GM12878 (cell line): ENCODE results near the gene TMOD3. TPM values are rescaled to one million over a fixed set of nuclear protein-coding genes. Genes with fewer than 3 reads are reported as not detected.

ENCODE experiments used
- ATAC-seq: fragments of 200-7000 bp; cut with Tn5 transposase; 3 replicates; pipeline ENCODE4 v1.9.1; 2020; ENCODE audit warnings: mild to moderate bottlenecking, moderate library complexity
- BruUV-seq: library from RNA; stranded (reverse); fragments of 400-500 nt; replicated peaks from 2 replicates; lab custom pipeline; 2021; lab: Mats Ljungman, UMichigan
- CTCF ChIA-PET: fragments of 300-600 bp; sonication (Branson Sonifier 250); formaldehyde crosslinking; extraction: SDS; loops from one replicate; lab custom pipeline; 2021; ENCODE audit warnings: inconsistent platforms; lab: Yijun Ruan, JAX
- POLR2A ChIA-PET: fragments of 350-600 bp; formaldehyde crosslinking; extraction: SDS; loops from one replicate; lab custom pipeline; 2021; ENCODE audit warnings: inconsistent platforms; lab: Charles Lee
- RAD21 ChIA-PET: fragments of 300-600 bp; sonication (Branson Sonifier 250); formaldehyde crosslinking; loops from one replicate; lab custom pipeline; 2023; ENCODE audit warnings: antibody characterized with exemption; ENCODE audit not compliant: unreplicated experiment; lab: Charles Lee
- SMC1A ChIA-PET: fragments of 300-600 bp; sonication (Branson Sonifier 250); formaldehyde crosslinking; loops from one replicate; lab custom pipeline; 2023; ENCODE audit not compliant: unreplicated experiment, uncharacterized antibody; lab: Charles Lee
- DNase-seq: peaks from one replicate; pipeline ENCODE4 v3.0.0-alpha.2; 2011; ENCODE audit warnings: low read depth, low spot score
- FAIRE-seq: peaks from 3 replicates; lab custom pipeline; 2011; peaks lifted over from hg19 to GRCh38; lab: Jason Lieb, UNC
- H2AFZ ChIP-seq: 2 replicates; pipeline ENCODE4 v1.6.0; 2011; ENCODE audit warnings: low read depth, low read length, control low read depth; ENCODE audit not compliant: control insufficient read depth
- H3K27ac ChIP-seq: 2 replicates; pipeline ENCODE4 v1.5.1; 2011; ENCODE audit warnings: control low read depth; ENCODE audit not compliant: control insufficient read depth, insufficient read depth
- H3K27me3 ChIP-seq, 2 experiments: replicated peaks in 1 of 2; 2 replicates each; pipeline versions ENCODE4 v1.6.0 to v1.6.1; 2011; ENCODE audit warnings: low read length in 1 of 2; ENCODE audit not compliant: control insufficient read depth in 2 of 2, insufficient read depth in 2 of 2
- H3K36me3 ChIP-seq, 2 experiments: 2 replicates each; pipeline ENCODE4 v1.5.1; 2011; ENCODE audit warnings: low read length in 1 of 2; ENCODE audit not compliant: control insufficient read depth in 2 of 2, insufficient read depth in 2 of 2
- H3K4me1 ChIP-seq: 2 replicates; pipeline ENCODE4 v1.6.1; 2011; ENCODE audit warnings: mild to moderate bottlenecking, low read length, moderate library complexity, mixed read lengths; ENCODE audit not compliant: control insufficient read depth, insufficient read depth
- H3K4me2 ChIP-seq: 2 replicates; pipeline ENCODE4 v1.6.0; 2011; ENCODE audit warnings: control low read depth; ENCODE audit not compliant: control insufficient read depth, insufficient read depth
- H3K4me3 ChIP-seq: fragments of 200-600 bp; sonication (generic); 2 replicates; pipeline ENCODE4 v1.5.1; 2016
- H3K79me2 ChIP-seq: 2 replicates; pipeline ENCODE4 v1.6.0; 2011; ENCODE audit warnings: low read length; ENCODE audit not compliant: control insufficient read depth, insufficient read depth
- H3K9ac ChIP-seq: 2 replicates; pipeline ENCODE4 v1.8.0; 2011; ENCODE audit warnings: low read length, control low read depth, mixed read lengths; ENCODE audit not compliant: control insufficient read depth, insufficient read depth
- H3K9me3 ChIP-seq: replicated peaks from 3 replicates; pipeline ENCODE4 v1.5.1; 2011; ENCODE audit warnings: mild to moderate bottlenecking, low read length; ENCODE audit not compliant: control insufficient read depth, insufficient read depth
- H4K20me1 ChIP-seq: 2 replicates; pipeline ENCODE4 v1.6.0; 2011; ENCODE audit not compliant: control insufficient read depth, insufficient read depth
- EP300 ChIP-seq, 2 experiments: fragments of 150-350 bp in 1 of 2; IDR thresholded peaks; 2 replicates each; pipeline ENCODE4 v1.6.1; 2011 to 2012; ENCODE audit warnings: low read depth in 2 of 2, low read length in 2 of 2, borderline replicate concordance in 1 of 2, improper control_type of control experiment in 1 of 2, inconsistent platforms in 1 of 2; ENCODE audit not compliant: control insufficient read depth in 1 of 2
- MTA2 ChIP-seq: fragments of 450-650 bp; IDR thresholded peaks from 2 replicates; pipeline ENCODE4 v1.6.1; 2016; ENCODE audit warnings: low read depth, mild to moderate bottlenecking, moderate library complexity
- POLR2AphosphoS5 ChIP-seq: IDR thresholded peaks from 2 replicates; pipeline ENCODE4 v1.6.1; 2011; ENCODE audit warnings: mild to moderate bottlenecking, low read length, inconsistent platforms
- RUNX3 ChIP-seq: IDR thresholded peaks from 2 replicates; pipeline ENCODE4 v1.6.1; 2012; ENCODE audit warnings: low read length, inconsistent platforms
- SIN3A ChIP-seq: IDR thresholded peaks from 2 replicates; pipeline ENCODE4 v1.6.1; 2012; ENCODE audit warnings: low read depth, low read length, improper control_type of control experiment
- SMC3 ChIP-seq: IDR thresholded peaks from 2 replicates; pipeline ENCODE4 v1.6.1; 2011; ENCODE audit warnings: low read length, improper control_type of control experiment, borderline replicate concordance
- SP1 ChIP-seq: IDR thresholded peaks from one replicate; pipeline ENCODE4 v1.6.1; 2011; ENCODE audit warnings: low read depth, low read length
- SPI1 ChIP-seq: IDR thresholded peaks from 2 replicates; pipeline ENCODE4 v1.6.1; 2011; ENCODE audit warnings: low read depth, mild to moderate bottlenecking, low read length, moderate library complexity, borderline replicate concordance; ENCODE audit not compliant: insufficient read depth
- TBL1XR1 ChIP-seq: IDR thresholded peaks from 2 replicates; pipeline ENCODE4 v1.6.1; 2012; ENCODE audit warnings: low read depth, low read length, improper control_type of control experiment
- ZSCAN29 ChIP-seq: fragments of 450-650 bp; IDR thresholded peaks from 2 replicates; pipeline ENCODE4 v1.6.1; 2017; ENCODE audit warnings: mild to moderate bottlenecking, moderate library complexity
- WGBS: methylation state at CpG from one replicate; pipeline ENCODE4 v1.1.6; 2016; ENCODE audit warnings: low lambda C conversion rate; ENCODE audit not compliant: insufficient replicate concordance, insufficient coverage; ENCODE audit errors: missing lambda C conversion rate; 5-methylcytosine and 5-hydroxymethylcytosine counted together
- in situ Hi-C: fragments of 300-500 bp; cut with MboI; formaldehyde crosslinking; loops from 9 replicates; pipeline ENCODE4 v1.14.3; 2018; ENCODE audit warnings: mixed read lengths
- intact Hi-C: fragments of 100-400 bp; cut with micrococcal nuclease; formaldehyde crosslinking; loops from one replicate; pipeline ENCODE4 v1.14.2; 2022; ENCODE audit not compliant: unreplicated experiment
- polyA plus RNA-seq, 11 experiments: library from polyadenylated mRNA; depleted of rRNA in 4 of 11; unstranded in 6 of 11; stranded (reverse) in 5 of 11; fragments of >200 nt; fragmentation: Nextera tagmentation in 4 of 11; fragmentation: Illumina TruSeq in 1 of 11; extraction: Ambion mirVana in 4 of 11; extraction: Trizol in 1 of 11; gene quantifications; 1 replicate in 1 of 11; 2 replicates in 10 of 11; pipeline versions ENCODE4 v1.2.1 to v1.2.3, GENCODE V29; 2011 to 2016; ENCODE audit warnings: inconsistent platforms in 2 of 11, missing spikeins in 2 of 11, low read depth in 1 of 11
- total RNA-seq, 4 experiments: library from RNA; depleted of rRNA in 3 of 4; stranded (reverse); fragments of >200 nt in 3 of 4; fragmentation: Illumina TruSeq in 1 of 4; extraction: Trizol in 1 of 4; gene quantifications; 2 replicates each; pipeline versions ENCODE4 v1.2.1 to v1.2.3, GENCODE V29; 2013 to 2021
- TF ChIP-seq, protein P1 (sequence below): fragments of 150-350 bp; IDR thresholded peaks from 2 replicates; pipeline ENCODE4 v1.6.1; 2014; ENCODE audit warnings: mild to moderate bottlenecking, low read depth, low read length
- TF ChIP-seq, protein P2 (sequence below), 3 experiments: IDR thresholded peaks in 2 of 3; conservative IDR thresholded peaks in 1 of 3; 2 replicates each; pipeline ENCODE4 v1.5.1; 2011; ENCODE audit warnings: low read depth in 3 of 3, low read length in 3 of 3, mild to moderate bottlenecking in 3 of 3, control low read depth in 2 of 3, moderate library complexity in 2 of 3, inconsistent platforms in 1 of 3, mixed read lengths in 1 of 3; ENCODE audit not compliant: control insufficient read depth in 2 of 3, insufficient read depth in 1 of 3; ENCODE audit errors: extremely low read depth in 1 of 3

Gene TMOD3
- total and polyA plus RNA-seq, 10 of the 15 experiments (the other 5 are each of a cell fraction or from before 2014, with no cell fraction given), result 5.2 to 39.4 (median 22.5) TPM

DNA sequence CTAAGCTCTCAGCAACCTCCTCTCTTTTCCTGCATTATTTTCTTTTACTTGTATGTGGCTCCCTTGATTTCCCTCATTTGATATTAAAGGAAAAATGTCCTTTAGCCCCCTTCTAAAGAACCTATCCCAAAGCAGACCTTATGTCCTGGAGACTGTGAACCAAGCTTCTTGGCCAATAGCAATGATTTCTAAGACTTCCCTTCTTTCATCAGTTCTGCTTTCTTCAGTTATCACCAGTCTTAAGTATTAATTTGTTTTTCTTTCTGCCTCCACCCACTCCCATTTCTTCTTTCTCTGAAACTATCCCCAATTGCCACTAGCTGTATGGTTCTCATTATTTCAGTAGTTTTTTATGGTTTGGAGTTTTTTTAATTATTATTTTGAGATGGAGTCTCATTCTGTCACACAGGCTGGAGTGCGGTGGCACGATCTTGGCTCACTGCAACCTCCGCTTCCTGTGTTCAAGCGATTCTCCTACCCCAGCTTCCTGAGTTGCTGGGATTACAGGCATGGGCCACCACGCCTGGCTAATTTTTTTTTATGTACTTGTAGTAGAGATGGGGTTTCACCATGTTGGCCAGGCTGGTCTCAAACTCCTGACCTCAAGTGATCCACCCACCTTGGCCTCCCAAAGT is 12.1 kb downstream of the TMOD3 start:
- FAIRE-seq, result no peak
- peak; percentile 29; the same call in 1 of the 2 replicates for TF ChIP-seq SPI1
- no peak for TF ChIP-seq MTA2
- ChIA-PET CTCF (interaction anchor here (0.6 to 3.9 kb wide), 6 partner anchors 8 to 216 kb away, joined by 3 to 17 read pairs (median 3); partner anchors contain the start of gene TMOD3), RAD21 (no interaction called here), POLR2A (interaction anchor here (0.8 kb wide), 1 partner anchor 11 kb away, joined by 5 read pairs; the partner anchor contains the start of gene TMOD3), SMC1A (interaction anchor here (0.6 to 6.5 kb wide), 5 partner anchors 8 to 392 kb away, joined by 3 to 44 read pairs (median 4); no protein-coding TSS in a partner anchor)
- intact Hi-C loops, result no loop called here
- WGBS, result 100% methylated on average over 5 of the region's 5 CpGs
- in situ Hi-C loops, result no loop called here
- Histone ChIP-seq H3K4me3 (no peak overlapping the region), H3K27ac (no peak overlapping the region), H3K4me2 (no peak overlapping the region), H3K36me3 (no peaks in the 10 kb centered on the region; a peak in 1 of 4 replicates), H3K9me3 (no peaks in the 10 kb centered on the region), H3K79me2 (peaks cover 93% of the 10 kb centered on the region), H2AFZ (no peak overlapping the region), H3K9ac (no peak overlapping the region), H3K4me1 (peaks cover 40% of the 10 kb centered on the region), H4K20me1 (no peaks in the 10 kb centered on the region), H3K27me3 (no peaks in the 10 kb centered on the region)
- ATAC-seq, result no peak
- DNase-seq, result no peak
- BruUV-seq, result no TSS peak

DNA sequence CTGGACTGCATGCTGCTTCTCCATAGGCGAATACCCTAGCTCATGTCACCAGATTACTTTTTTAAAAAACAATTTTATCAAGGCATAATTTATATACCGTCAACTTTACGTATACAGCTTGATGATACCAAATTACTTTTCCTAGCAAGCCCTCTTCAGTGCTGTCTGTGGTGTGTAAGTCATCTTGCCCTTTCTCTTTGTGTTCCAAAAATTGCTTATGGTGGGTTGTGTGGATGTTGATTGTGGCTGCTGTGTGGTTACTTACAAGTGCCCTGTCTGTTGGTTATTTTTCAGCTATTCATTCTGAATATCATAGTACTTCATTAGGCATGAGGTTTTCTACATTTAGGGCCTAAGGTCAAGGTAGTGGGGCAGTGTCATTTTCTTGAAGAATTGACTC is 12.8 kb downstream of the TMOD3 start:
- H2AFZ ChIP-seq, result no peak overlapping the region
- SMC1A ChIA-PET, result interaction anchor here (1.0 to 6.5 kb wide), 8 partner anchors 8 to 111 kb away, joined by 3 to 44 read pairs (median 4); no protein-coding TSS in a partner anchor
- 98% methylated on average over 3 of the region's 3 CpGs for WGBS
- BruUV-seq, result no TSS peak
- H3K79me2 ChIP-seq, result peaks cover 92% of the 10 kb centered on the region
- FAIRE-seq (no peak), DNase-seq (no peak), ATAC-seq (no peak)
- RAD21 ChIA-PET, result no interaction called here
- H3K9me3 ChIP-seq, result no peaks in the 10 kb centered on the region
- intact Hi-C loops (no loop called here), in situ Hi-C loops (no loop called here)
- H3K36me3 ChIP-seq, result no peaks in the 10 kb centered on the region; a peak in 1 of 4 replicates
- H3K27me3 ChIP-seq, result no peaks in the 10 kb centered on the region
- CTCF ChIA-PET, result interaction anchor here (0.5 to 3.9 kb wide), 6 partner anchors 10 to 372 kb away, joined by 3 to 17 read pairs (median 3); no protein-coding TSS in a partner anchor
- no peak overlapping the region for H3K4me3 ChIP-seq
- POLR2A ChIA-PET, result interaction anchor here (0.8 kb wide), 1 partner anchor 12 kb away, joined by 5 read pairs; the partner anchor contains the start of gene TMOD3
- H3K4me2 ChIP-seq, result peak overlapping the region; percentile 57; the same call in 1 of the 2 replicates
- TF ChIP-seq SP1, result no peak
- TF ChIP-seq ZSCAN29, result no peak
- no peak for TF ChIP-seq EP300 (IDR thresholded peaks at IDR 0.05; ENCODE audit: borderline replicate concordance in 1 of 2, control insufficient read depth in 1 of 2, low read depth in 2 of 2, low read length in 2 of 2)
- TF ChIP-seq SIN3A, result no peak
- TF ChIP-seq, protein P1, sequence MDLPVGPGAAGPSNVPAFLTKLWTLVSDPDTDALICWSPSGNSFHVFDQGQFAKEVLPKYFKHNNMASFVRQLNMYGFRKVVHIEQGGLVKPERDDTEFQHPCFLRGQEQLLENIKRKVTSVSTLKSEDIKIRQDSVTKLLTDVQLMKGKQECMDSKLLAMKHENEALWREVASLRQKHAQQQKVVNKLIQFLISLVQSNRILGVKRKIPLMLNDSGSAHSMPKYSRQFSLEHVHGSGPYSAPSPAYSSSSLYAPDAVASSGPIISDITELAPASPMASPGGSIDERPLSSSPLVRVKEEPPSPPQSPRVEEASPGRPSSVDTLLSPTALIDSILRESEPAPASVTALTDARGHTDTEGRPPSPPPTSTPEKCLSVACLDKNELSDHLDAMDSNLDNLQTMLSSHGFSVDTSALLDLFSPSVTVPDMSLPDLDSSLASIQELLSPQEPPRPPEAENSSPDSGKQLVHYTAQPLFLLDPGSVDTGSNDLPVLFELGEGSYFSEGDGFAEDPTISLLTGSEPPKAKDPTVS, result no peak
- TF ChIP-seq TBL1XR1, result 0 out of 2 replicates have a peak, but pooled peaks have one; percentile 14
- TF ChIP-seq RUNX3, result peak; percentile 48
- TF ChIP-seq, protein P2, sequence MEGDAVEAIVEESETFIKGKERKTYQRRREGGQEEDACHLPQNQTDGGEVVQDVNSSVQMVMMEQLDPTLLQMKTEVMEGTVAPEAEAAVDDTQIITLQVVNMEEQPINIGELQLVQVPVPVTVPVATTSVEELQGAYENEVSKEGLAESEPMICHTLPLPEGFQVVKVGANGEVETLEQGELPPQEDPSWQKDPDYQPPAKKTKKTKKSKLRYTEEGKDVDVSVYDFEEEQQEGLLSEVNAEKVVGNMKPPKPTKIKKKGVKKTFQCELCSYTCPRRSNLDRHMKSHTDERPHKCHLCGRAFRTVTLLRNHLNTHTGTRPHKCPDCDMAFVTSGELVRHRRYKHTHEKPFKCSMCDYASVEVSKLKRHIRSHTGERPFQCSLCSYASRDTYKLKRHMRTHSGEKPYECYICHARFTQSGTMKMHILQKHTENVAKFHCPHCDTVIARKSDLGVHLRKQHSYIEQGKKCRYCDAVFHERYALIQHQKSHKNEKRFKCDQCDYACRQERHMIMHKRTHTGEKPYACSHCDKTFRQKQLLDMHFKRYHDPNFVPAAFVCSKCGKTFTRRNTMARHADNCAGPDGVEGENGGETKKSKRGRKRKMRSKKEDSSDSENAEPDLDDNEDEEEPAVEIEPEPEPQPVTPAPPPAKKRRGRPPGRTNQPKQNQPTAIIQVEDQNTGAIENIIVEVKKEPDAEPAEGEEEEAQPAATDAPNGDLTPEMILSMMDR (IDR thresholded peaks at IDR 0.05 in 2 of 3, conservative IDR thresholded peaks at IDR 0.05 in 1 of 3; ENCODE audit: control insufficient read depth in 2 of 3, extremely low read depth in 1 of 3, insufficient read depth in 1 of 3, low read depth in 3 of 3, low read length in 3 of 3), result no peak
- TF ChIP-seq SMC3, result no peak
- TF ChIP-seq POLR2AphosphoS5, result no peak
- H4K20me1 ChIP-seq, result no peaks in the 10 kb centered on the region
- peaks cover 38% of the 10 kb centered on the region for H3K4me1 ChIP-seq
- H3K9ac ChIP-seq, result no peak overlapping the region
- H3K27ac ChIP-seq, result peak overlapping the region; percentile 47; the same call in 1 of the 2 replicates
